Cardiac muscle cell (in vitro differentiated cells and primary cell): ENCODE data around the gene LRTM2. TPM values are rescaled to one million over a fixed set of nuclear protein-coding genes. Genes with fewer than 3 reads are reported as not detected.

Experiments
- DNase-seq, 2 donors: peaks; one replicate each; pipeline versions ENCODE4 v3.0.0 to v3.0.0-alpha.2; 2010 to 2017; ENCODE audit warnings: low read depth in 1 of 2, low spot score in 1 of 2
- H3K27ac ChIP-seq: fragments of 200-600 bp; sonication (generic); 2 replicates; pipeline ENCODE4 v1.5.1; 2016
- H3K27me3 ChIP-seq: fragments of 200-600 bp; sonication (generic); 2 replicates; pipeline ENCODE4 v1.6.0; 2016; ENCODE audit warnings: control low read depth
- H3K36me3 ChIP-seq: fragments of 200-600 bp; sonication (generic); 2 replicates; pipeline ENCODE4 v1.5.1; 2016; ENCODE audit warnings: control low read depth
- H3K4me1 ChIP-seq: fragments of 200-600 bp; sonication (generic); 2 replicates; pipeline ENCODE4 v1.8.1; 2017; ENCODE audit warnings: low read depth, mild to moderate bottlenecking, mixed run types
- H3K4me3 ChIP-seq: fragments of 200-600 bp; sonication (generic); 2 replicates; pipeline ENCODE4 v1.5.1; 2016; ENCODE audit warnings: mild to moderate bottlenecking
- H3K9me3 ChIP-seq: fragments of 200-600 bp; sonication (generic); 2 replicates; pipeline ENCODE4 v1.5.1; 2017; ENCODE audit warnings: low read depth, mild to moderate bottlenecking, control low read depth
- polyA plus RNA-seq: library from polyadenylated mRNA; unstranded; fragments of >200 nt; fragmentation: Nextera tagmentation; extraction: Ambion mirVana; gene quantifications from 2 replicates; pipeline ENCODE4 v1.2.1, GENCODE V29; 2016
- total RNA-seq: library from RNA; depleted of rRNA; stranded (reverse); fragments of >200 nt; gene quantifications from 2 replicates; pipeline ENCODE4 v1.2.3, GENCODE V29; 2016
- TF ChIP-seq, protein P1 (sequence below): IDR thresholded peaks from 2 replicates; pipeline ENCODE4 v1.5.1; 2012; ENCODE audit warnings: low read depth, mild to moderate bottlenecking, low read length

Gene LRTM2
- total and polyA plus RNA-seq, 2 experiments from 2014 or later, result not detected

DNA sequence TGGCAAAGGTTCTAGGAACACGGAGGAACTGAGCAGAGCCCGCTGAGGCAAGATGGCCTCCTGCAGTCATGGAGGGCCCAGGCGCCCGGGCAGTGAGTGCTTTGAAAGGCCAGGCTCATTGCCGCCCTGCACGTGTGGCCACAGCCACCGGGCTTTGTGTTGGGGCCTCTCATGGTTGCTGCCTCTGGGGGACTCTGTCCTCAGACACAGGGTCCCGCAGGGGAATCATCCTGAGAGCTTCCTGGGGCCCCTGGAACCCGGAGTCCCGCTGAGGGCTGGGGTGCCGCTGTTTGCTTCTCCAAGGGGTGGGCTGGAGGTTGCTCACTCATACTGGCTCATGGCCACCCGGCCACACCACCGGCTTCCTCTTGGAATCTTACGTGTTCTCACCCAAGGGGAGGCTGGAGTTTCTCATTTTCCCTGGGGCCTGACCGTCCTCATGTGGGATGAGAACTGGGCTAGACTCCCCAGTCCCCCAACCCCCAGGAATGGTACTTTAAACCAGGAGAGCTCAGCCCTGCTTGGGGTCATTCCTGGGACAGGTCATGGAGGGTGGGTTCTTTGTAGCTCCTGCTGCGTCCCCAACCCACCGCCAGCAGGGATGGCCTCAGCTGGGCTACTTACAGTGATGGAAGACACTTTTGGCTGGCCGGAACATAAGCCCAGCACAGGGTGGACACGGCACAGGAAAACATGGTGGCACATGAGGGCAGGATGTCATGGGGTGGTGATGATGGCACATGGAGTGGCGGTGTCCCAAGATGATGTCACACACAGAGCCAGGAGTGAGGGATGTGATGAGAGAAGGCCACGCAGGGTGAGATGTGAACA, 21.1 kb upstream of the LRTM2 start:
- no peaks in the 10 kb centered on the region for H3K27me3 ChIP-seq
- no peaks in the 10 kb centered on the region for H3K36me3 ChIP-seq
- H3K9me3 ChIP-seq, result no peaks in the 10 kb centered on the region
- H3K27ac ChIP-seq, result no peak overlapping the region
- TF ChIP-seq, protein P1, sequence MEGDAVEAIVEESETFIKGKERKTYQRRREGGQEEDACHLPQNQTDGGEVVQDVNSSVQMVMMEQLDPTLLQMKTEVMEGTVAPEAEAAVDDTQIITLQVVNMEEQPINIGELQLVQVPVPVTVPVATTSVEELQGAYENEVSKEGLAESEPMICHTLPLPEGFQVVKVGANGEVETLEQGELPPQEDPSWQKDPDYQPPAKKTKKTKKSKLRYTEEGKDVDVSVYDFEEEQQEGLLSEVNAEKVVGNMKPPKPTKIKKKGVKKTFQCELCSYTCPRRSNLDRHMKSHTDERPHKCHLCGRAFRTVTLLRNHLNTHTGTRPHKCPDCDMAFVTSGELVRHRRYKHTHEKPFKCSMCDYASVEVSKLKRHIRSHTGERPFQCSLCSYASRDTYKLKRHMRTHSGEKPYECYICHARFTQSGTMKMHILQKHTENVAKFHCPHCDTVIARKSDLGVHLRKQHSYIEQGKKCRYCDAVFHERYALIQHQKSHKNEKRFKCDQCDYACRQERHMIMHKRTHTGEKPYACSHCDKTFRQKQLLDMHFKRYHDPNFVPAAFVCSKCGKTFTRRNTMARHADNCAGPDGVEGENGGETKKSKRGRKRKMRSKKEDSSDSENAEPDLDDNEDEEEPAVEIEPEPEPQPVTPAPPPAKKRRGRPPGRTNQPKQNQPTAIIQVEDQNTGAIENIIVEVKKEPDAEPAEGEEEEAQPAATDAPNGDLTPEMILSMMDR, result no peak
- H3K4me1 ChIP-seq, result no peaks in the 10 kb centered on the region
- no peak overlapping the region for H3K4me3 ChIP-seq
- DNase-seq, result no peak

DNA sequence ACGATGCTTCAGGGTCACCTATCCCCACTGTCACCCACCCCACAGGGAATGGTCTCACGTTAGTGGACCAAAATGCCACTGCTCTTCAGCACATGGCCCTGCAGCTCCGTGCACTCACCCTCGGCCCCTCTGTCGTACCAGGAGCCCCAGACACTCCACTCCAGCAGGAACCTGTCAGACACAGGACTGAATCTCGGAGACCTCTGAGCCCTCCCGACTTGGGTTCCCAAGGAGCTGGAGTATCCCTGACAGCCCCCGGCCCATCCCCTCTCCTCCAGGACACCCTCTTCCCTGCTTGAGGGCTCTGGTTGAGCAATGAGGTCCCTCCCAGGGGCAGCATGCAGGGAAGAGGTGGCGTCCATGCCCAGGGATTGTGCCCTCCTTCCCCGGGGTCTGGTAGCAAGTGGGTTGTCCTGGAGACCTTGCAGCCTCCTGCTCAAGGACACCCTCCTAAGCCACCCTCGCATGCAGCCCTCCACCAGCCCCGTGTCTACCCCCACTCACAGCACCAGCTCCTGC, 20.4 kb upstream of the LRTM2 start:
- H3K36me3 ChIP-seq, result no peaks in the 10 kb centered on the region
- no peaks in the 10 kb centered on the region for H3K4me1 ChIP-seq
- DNase-seq, result no peak
- H3K9me3 ChIP-seq, result no peaks in the 10 kb centered on the region
- H3K27ac ChIP-seq, result no peak overlapping the region
- H3K4me3 ChIP-seq, result no peak overlapping the region
- H3K27me3 ChIP-seq, result no peaks in the 10 kb centered on the region
- TF ChIP-seq, protein P1, result no peak

DNA sequence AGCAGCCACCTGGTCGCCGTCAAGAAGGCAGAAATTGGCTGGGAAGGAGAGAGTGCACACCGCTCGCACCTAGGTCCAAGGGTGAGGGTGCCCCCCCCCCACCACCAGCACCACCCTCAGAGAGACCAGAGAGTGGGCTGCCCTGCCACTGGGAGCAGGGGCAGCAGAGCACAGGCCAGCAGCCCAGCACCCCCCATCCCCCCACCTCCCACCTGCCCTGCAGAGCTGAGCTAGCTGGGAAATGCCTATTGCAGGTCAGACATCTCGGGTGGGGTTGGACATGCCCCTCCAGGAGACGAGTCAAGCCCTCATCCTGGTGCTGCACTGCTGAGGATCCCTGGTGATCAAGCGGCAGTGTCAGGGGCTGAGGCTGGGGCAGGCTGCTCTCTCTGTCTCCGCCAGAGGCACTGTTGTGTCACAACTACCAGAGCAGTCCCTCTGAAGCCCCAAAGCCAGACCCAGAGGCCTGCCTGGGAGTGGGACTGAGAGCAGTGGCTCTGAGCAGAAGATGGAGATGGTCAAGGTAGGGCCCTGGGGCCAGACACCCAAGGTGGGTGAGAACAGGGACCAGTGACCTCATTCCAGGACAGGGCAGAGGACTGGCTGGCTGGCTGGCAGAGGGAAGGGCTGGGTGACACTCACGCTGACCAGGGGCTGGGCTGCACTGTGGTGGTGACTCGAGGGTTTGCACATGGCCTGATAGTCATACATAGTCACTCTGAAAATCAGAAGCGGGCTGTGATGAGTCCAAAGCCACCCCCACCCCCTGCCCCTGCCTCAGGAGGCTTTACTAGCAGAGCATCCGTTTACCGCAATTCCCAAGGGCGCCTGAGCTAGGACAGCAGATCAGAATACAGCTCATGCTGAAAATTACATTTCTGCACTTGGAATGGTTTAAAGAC, 19.7 kb upstream of the LRTM2 start:
- no peak overlapping the region for H3K27ac ChIP-seq
- H3K4me1 ChIP-seq, result no peaks in the 10 kb centered on the region
- DNase-seq, result peak in 1 of 2 donors; percentile 81
- no peaks in the 10 kb centered on the region for H3K36me3 ChIP-seq
- TF ChIP-seq, protein P1, result peak; percentile 36
- H3K4me3 ChIP-seq, result no peak overlapping the region
- H3K9me3 ChIP-seq, result no peaks in the 10 kb centered on the region
- H3K27me3 ChIP-seq, result no peaks in the 10 kb centered on the region

DNA sequence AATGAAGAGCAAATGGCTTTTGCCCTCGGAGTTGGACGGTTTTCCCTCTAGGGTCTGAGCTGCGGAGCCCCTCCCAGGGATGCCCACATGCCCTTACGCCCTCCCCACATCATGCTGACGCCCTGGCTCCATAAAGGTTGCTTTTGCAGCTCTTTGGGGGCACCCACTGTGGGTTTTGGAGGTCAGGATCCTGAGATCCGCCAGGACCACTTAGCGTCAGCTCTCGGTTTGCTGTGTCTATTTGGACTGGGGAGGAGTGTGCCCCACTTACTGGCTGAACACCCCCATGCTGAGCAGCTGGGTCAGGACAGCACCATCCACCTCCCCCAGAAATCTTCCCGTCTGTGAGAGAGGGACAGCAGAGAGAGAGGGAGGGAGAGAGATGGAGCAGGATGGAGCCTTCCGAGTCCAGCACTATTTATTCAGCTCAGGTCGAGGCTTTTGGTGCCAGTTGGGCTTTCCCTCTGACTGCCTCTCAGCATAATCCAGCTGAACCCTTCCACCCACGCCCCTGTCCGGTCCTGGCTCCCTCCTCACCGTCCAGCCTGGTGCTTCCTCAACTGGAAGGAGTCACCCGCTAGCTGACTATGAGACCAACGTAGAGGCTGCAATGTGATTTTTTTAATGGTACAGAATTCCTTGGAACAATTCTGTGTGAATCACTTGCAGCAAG, 18.9 kb upstream of the LRTM2 start:
- TF ChIP-seq, protein P1, result no peak
- H3K36me3 ChIP-seq, result no peaks in the 10 kb centered on the region
- no peak overlapping the region for H3K27ac ChIP-seq
- H3K4me1 ChIP-seq, result no peaks in the 10 kb centered on the region
- H3K27me3 ChIP-seq, result no peaks in the 10 kb centered on the region
- H3K9me3 ChIP-seq, result no peaks in the 10 kb centered on the region
- H3K4me3 ChIP-seq, result no peak overlapping the region
- DNase-seq, result no peak

DNA sequence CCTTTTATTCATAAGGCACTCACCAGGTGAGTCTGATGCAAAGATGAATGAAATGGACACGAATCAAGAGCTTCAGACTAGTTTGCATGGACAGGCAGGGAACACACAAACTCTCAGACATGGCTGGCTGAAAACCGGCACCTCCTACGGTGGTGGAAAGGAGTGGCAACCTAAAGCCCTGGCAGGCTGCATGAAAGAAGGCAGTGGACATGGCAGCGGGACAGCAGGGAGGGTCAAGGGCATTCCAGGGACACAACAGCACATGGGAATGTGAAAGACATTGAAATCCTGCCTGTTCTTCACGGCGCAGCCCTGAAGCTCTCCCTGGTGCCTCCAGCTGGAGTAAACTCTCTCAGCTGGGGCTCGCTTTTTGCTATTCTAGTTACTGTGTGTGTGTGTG, 16.6 kb upstream of the LRTM2 start:
- H3K9me3 ChIP-seq, result no peaks in the 10 kb centered on the region

More for the DNA sequence above, 16.6 kb upstream of the LRTM2 start:
- TF ChIP-seq, protein P1, result no peak
- H3K4me3 ChIP-seq, result no peak overlapping the region
- no peaks in the 10 kb centered on the region for H3K4me1 ChIP-seq
- DNase-seq, result no peak
- no peak overlapping the region for H3K27ac ChIP-seq
- H3K27me3 ChIP-seq, result no peaks in the 10 kb centered on the region
- H3K36me3 ChIP-seq, result no peaks in the 10 kb centered on the region
